Measurements from ENCODE around the gene CYB5R2. TPM values are rescaled to one million over a fixed set of nuclear protein-coding genes. Genes with fewer than 3 reads are reported as not detected.

The CYB5R2 gene
- total and polyA plus RNA-seq, 8 donors, result 4.1 to 18.3 (median 10.3) TPM; not detected in 1

GRCh38 chr11:7637447-7638157 is 35.7 kb downstream of the CYB5R2 start:
- Histone ChIP-seq H3K4me1 (peaks cover 7 to 25% (median 13%) of the 10 kb centered on the region in 4 donors), H3K27me3 (no peaks in the 10 kb centered on the region), H3K4me3 (no peak overlapping the region), H3K27ac (peak overlapping the region in 3 of 5 donors; percentile 47 to 74 (median 65)), H3K9me3 (no peaks in the 10 kb centered on the region), H3K36me3 (peaks cover 42 to 92% (median 81%) of the 10 kb centered on the region in 4 donors)
- TF ChIP-seq CTCF (IDR thresholded peaks at IDR 0.05) (no peak), POLR2A (IDR thresholded peaks at IDR 0.05) (no peak), POLR2AphosphoS5 (IDR thresholded peaks at IDR 0.05) (no peak)
- WGBS, 5 donors, result 61 to 67% (median 65%) methylated on average over 7 of the region's 7 CpGs
- intact Hi-C loops (cut with DNase I; ENCODE audit: low total_unique reads), result no loop called here
- peak in 1 of 2 donors; percentile 62 for DNase-seq

GRCh38 chr11:7636350-7636749 is 37.0 kb downstream of the CYB5R2 start:
- Histone ChIP-seq H3K27me3 (no peaks in the 10 kb centered on the region), H3K36me3 (peaks cover 42 to 92% (median 81%) of the 10 kb centered on the region in 4 donors), H3K9me3 (no peaks in the 10 kb centered on the region), H3K4me3 (no peak overlapping the region), H3K27ac (no peak overlapping the region), H3K4me1 (peaks cover 7 to 25% (median 13%) of the 10 kb centered on the region in 4 donors)
- no peak for TF ChIP-seq POLR2AphosphoS5 (IDR thresholded peaks at IDR 0.05)
- intact Hi-C loops (cut with DNase I; ENCODE audit: low total_unique reads), result no loop called here
- WGBS, 5 donors, result 54 to 81% (median 69%) methylated on average over 6 of the region's 6 CpGs
- DNase-seq, result no peak

DNA sequence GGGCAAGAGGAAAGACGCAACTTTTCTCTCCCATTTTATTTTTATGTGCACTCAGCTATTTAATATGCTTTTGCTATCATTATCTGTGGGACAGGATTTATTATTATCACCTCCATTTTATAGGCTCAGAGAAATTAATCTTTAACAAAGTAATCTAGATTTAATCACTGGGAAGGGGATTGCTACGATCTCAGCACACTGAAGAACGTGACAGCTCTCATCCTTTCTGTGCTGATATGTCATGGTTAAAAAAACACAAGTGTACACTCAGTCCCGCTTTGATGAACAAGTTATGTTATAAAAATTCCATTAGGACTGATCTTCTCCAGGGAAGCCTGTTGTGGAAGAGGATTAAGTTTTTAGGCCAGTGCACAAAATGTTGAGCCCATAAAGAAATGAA is 37.6 kb downstream of the CYB5R2 start:
- 66 to 81% (median 73%) methylated on average over 4 of the region's 4 CpGs for WGBS, 5 donors
- Histone ChIP-seq H3K9me3 (no peaks in the 10 kb centered on the region), H3K36me3 (peaks cover 43 to 92% (median 81%) of the 10 kb centered on the region in 4 donors), H3K27me3 (no peaks in the 10 kb centered on the region), H3K4me1 (peaks cover 7 to 25% (median 13%) of the 10 kb centered on the region in 4 donors), H3K27ac (no peak overlapping the region), H3K4me3 (no peak overlapping the region)
- intact Hi-C loops (cut with DNase I; ENCODE audit: low total_unique reads), result no loop called here
- TF ChIP-seq EP300 (IDR thresholded peaks at IDR 0.05) (no peak), CTCF (IDR thresholded peaks at IDR 0.05) (no peak), POLR2A (IDR thresholded peaks at IDR 0.05) (no peak), POLR2AphosphoS5 (IDR thresholded peaks at IDR 0.05) (no peak)
- no peak for DNase-seq

DNA sequence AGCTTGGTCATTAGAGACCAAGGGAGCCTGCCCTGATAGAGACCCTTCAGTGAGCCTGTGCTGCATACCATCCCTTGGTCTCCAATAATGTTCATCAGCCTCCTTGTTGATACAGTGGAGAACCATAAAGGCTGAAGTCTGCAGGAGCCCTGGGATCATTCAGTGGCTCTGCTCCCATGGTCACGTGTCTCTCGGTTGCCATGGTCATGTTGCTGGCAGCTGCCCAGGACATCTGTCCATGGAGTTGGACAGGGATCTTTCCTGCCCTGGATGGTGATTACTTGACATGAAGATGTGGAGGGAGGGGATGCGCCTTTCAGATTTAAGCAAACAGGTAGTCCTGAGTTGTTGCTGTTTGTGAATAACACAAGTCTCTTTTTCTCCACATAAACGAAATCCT is 38.2 kb downstream of the CYB5R2 start:
- no peak for TF ChIP-seq CTCF (IDR thresholded peaks at IDR 0.05)
- TF ChIP-seq POLR2A (IDR thresholded peaks at IDR 0.05), result no peak
- no peak for TF ChIP-seq EP300 (IDR thresholded peaks at IDR 0.05)
- no peak for TF ChIP-seq POLR2AphosphoS5 (IDR thresholded peaks at IDR 0.05)
- H3K4me3 ChIP-seq, result no peak overlapping the region
- peaks cover 44 to 92% (median 81%) of the 10 kb centered on the region in 4 donors for H3K36me3 ChIP-seq
- H3K27ac ChIP-seq, result no peak overlapping the region
- DNase-seq, result peak in 1 of 2 donors; percentile 44
- intact Hi-C loops (cut with DNase I; ENCODE audit: low total_unique reads), result no loop called here
- no peaks in the 10 kb centered on the region for H3K9me3 ChIP-seq
- peaks cover 7 to 24% (median 13%) of the 10 kb centered on the region in 4 donors for H3K4me1 ChIP-seq
- no peaks in the 10 kb centered on the region for H3K27me3 ChIP-seq
- 46 to 58% (median 53%) methylated on average over 4 of the region's 4 CpGs for WGBS, 5 donors

DNA sequence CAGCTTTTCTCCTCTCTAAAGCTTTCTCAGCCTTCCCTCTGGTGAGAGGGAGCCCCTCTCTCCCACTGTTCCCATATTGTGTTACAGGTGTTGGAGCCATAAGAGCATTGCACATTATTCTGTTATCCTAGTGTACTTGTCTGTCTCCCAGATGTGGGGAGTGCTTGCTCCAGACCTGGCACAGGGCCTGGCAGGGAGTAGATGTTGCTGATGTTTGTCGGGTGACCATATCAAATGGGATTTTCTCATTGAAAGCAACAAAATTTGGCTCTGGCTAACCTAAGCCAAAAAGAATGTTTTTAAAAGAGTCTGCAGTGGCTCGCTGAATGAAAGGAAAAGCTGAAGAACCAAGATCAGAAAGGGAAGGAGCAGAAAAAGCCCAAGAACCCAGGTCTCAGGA is 41.1 kb downstream of the CYB5R2 start:
- peaks cover 53 to 100% (median 95%) of the 10 kb centered on the region in 4 donors for H3K36me3 ChIP-seq
- H3K9me3 ChIP-seq, result no peaks in the 10 kb centered on the region
- intact Hi-C loops (cut with DNase I; ENCODE audit: low total_unique reads), result no loop called here
- no peaks in the 10 kb centered on the region for H3K27me3 ChIP-seq
- 81 to 91% (median 82%) methylated on average over 2 of the region's 2 CpGs for WGBS, 5 donors
- H3K4me3 ChIP-seq, result no peak overlapping the region
- TF ChIP-seq POLR2AphosphoS5 (IDR thresholded peaks at IDR 0.05) (no peak), CTCF (IDR thresholded peaks at IDR 0.05) (no peak), POLR2A (IDR thresholded peaks at IDR 0.05) (no peak), EP300 (IDR thresholded peaks at IDR 0.05) (no peak)
- peaks cover 0 to 4% (median 0%) of the 10 kb centered on the region in 4 donors for H3K4me1 ChIP-seq
- no peak for DNase-seq
- no peak overlapping the region for H3K27ac ChIP-seq

Data from stomach (tissue), 9 donors.